Muscle layer of colon (tissue), 2 donors: ENCODE data around the gene ZNF709.
"Not testable (repeated sequence)": the region's sequence is repeated elsewhere in the genome, so short reads cannot be mapped to it uniquely, and the experiment has no call there.

ENCODE experiments used
- H3K27ac ChIP-seq: one replicate; pipeline ENCODE4 v1.7.0; 2013; ENCODE audit warnings: low read depth, mild to moderate bottlenecking, low read length, moderate library complexity
- H3K27me3 ChIP-seq, 2 donors: one replicate each; pipeline ENCODE4 v1.7.0; 2013; ENCODE audit warnings: low read length in 2 of 2, mild to moderate bottlenecking in 2 of 2; ENCODE audit not compliant: insufficient read depth in 2 of 2, control insufficient read depth in 1 of 2
- H3K36me3 ChIP-seq: one replicate; pipeline ENCODE4 v1.7.0; 2013; ENCODE audit warnings: mild to moderate bottlenecking, low read length; ENCODE audit not compliant: insufficient read depth
- H3K4me1 ChIP-seq: one replicate; pipeline ENCODE4 v1.7.0; 2013; ENCODE audit warnings: mild to moderate bottlenecking, low read length; ENCODE audit not compliant: insufficient read depth
- H3K4me3 ChIP-seq, 2 donors: one replicate each; pipeline ENCODE4 v1.7.0; 2013; ENCODE audit warnings: low read length in 2 of 2, low read depth in 1 of 2, mild to moderate bottlenecking in 1 of 2, moderate library complexity in 1 of 2
- H3K9ac ChIP-seq: one replicate; pipeline ENCODE4 v1.7.0; 2013; ENCODE audit warnings: low read length
- H3K9me3 ChIP-seq: one replicate; pipeline ENCODE4 v1.7.0; 2013; ENCODE audit warnings: mild to moderate bottlenecking, low read length
- donor health status: abdominal sarcoma.
- donor health status: Adenocarcinoma of cecum.

Gene ZNF709

GRCh38 chr19:12448808-12449207 lies 35.8 kb downstream of the ZNF709 start:
- Histone ChIP-seq H3K4me1 (no peaks in the 10 kb centered on the region), H3K4me3 (no peak overlapping the region), H3K36me3 (no peaks in the 10 kb centered on the region), H3K9ac (no peak overlapping the region), H3K27me3 (no peaks in the 10 kb centered on the region), H3K9me3 (peaks cover 9% of the 10 kb centered on the region), H3K27ac (no peak overlapping the region)

- H3K27ac ChIP-seq, result peak within 1 kb of the TSS; percentile 72
- no peak within 1 kb of the TSS for H3K9ac ChIP-seq
- no peaks in the 10 kb centered on the region for H3K4me1 ChIP-seq
- peak within 1 kb of the TSS; percentile 61 to 80 for H3K4me3 ChIP-seq
- H3K36me3 ChIP-seq, result no peaks in the 10 kb centered on the region
- H3K27me3 ChIP-seq, result no peaks in the 10 kb centered on the region
- no peaks in the 10 kb centered on the region for H3K9me3 ChIP-seq
Measured at GRCh38 chr19:12440541-12441316, 43.9 kb downstream of the ZNF709 start, which contains the start of gene ZNF443. Gene ZNF443, minus strand, starts transcription at chr19:12441021. Its CDS starts 107 bp downstream, at chr19:12440914.

GRCh38 chr19:12439686-12440540 lies 44.7 kb downstream of the ZNF709 start:
- H3K9ac ChIP-seq, result not testable (repeated sequence)
- Histone ChIP-seq H3K4me3 (peak overlapping the region; percentile 61 to 80), H3K27ac (peak overlapping the region; percentile 72)

GRCh38 chr19:12430726-12431299 lies 53.8 kb downstream of the ZNF709 start:
- H3K9ac ChIP-seq, H3K4me3 ChIP-seq, H3K9me3 ChIP-seq, H3K27me3 ChIP-seq, H3K36me3 ChIP-seq, H3K27ac ChIP-seq, H3K4me1 ChIP-seq: not testable (repeated sequence)

More at GRCh38 chr19:12439686-12440540, 44.7 kb downstream of the ZNF709 start:
- H3K27me3 ChIP-seq, H3K36me3 ChIP-seq, H3K9me3 ChIP-seq, H3K4me1 ChIP-seq: not testable (repeated sequence)

- Histone ChIP-seq H3K4me1 (no peaks in the 10 kb centered on the region), H3K4me3 (no peak overlapping the region), H3K27ac (no peak overlapping the region), H3K9ac (no peak overlapping the region), H3K9me3 (no peaks in the 10 kb centered on the region), H3K27me3 (no peaks in the 10 kb centered on the region), H3K36me3 (peaks cover 7% of the 10 kb centered on the region)
Measured at GRCh38 chr19:12425888-12426274, 58.7 kb downstream of the ZNF709 start.

- no peak overlapping the region for H3K27ac ChIP-seq
- H3K4me1 ChIP-seq, result no peaks in the 10 kb centered on the region
- H3K36me3 ChIP-seq, result peaks cover 2% of the 10 kb centered on the region
- no peak overlapping the region for H3K9ac ChIP-seq
- H3K27me3 ChIP-seq, result no peaks in the 10 kb centered on the region
- no peak overlapping the region for H3K4me3 ChIP-seq
- H3K9me3 ChIP-seq, result no peaks in the 10 kb centered on the region
Measured at GRCh38 chr19:12425236-12425887, 59.3 kb downstream of the ZNF709 start.

- H3K4me1 ChIP-seq, H3K27ac ChIP-seq, H3K27me3 ChIP-seq, H3K9me3 ChIP-seq, H3K4me3 ChIP-seq, H3K36me3 ChIP-seq, H3K9ac ChIP-seq: not testable (repeated sequence)
Measured at GRCh38 chr19:12417273-12417672, 67.3 kb downstream of the ZNF709 start.

- Histone ChIP-seq H3K9me3 (no peaks in the 10 kb centered on the region), H3K4me1 (no peaks in the 10 kb centered on the region), H3K27ac (no peak overlapping the region), H3K27me3 (no peaks in the 10 kb centered on the region), H3K9ac (no peak overlapping the region), H3K4me3 (no peak overlapping the region), H3K36me3 (no peaks in the 10 kb centered on the region)
Measured at GRCh38 chr19:12411893-12412292, 72.7 kb downstream of the ZNF709 start.
